Omental fat pad (tissue), 4 donors: ENCODE measurements around the gene IL13. TPM values are rescaled to one million over a fixed set of nuclear protein-coding genes. Genes with fewer than 3 reads are reported as not detected.

Source experiments
- ATAC-seq: fragments of 150-250 bp; one replicate; pipeline ENCODE4 v1.9.1; 2016; ENCODE audit warnings: mild to moderate bottlenecking, moderate library complexity; ENCODE audit not compliant: low FRiP score
- DNase-seq: peaks from one replicate; pipeline ENCODE4 v3.0.0-alpha.2; 2019; ENCODE audit warnings: low spot score
- CTCF ChIP-seq, 3 donors: fragments of 450-650 bp; IDR thresholded peaks; one replicate each; pipeline ENCODE4 v1.5.1; 2016 to 2017; ENCODE audit warnings: antibody characterized with exemption in 3 of 3, mild to moderate bottlenecking in 3 of 3, moderate library complexity in 2 of 3
- total RNA-seq, 4 donors: library from RNA; depleted of rRNA; stranded (reverse); fragments of >200 nt; gene quantifications; one replicate each; pipeline ENCODE4 v1.1.0, GENCODE V29; 2016

Gene IL13
- total RNA-seq, 4 donors from 2014 or later: 0.24 to 1.1 TPM; not detected in 2

- no peak for TF ChIP-seq CTCF (IDR thresholded peaks at IDR 0.05)
- ATAC-seq (no peak), DNase-seq (no peak)
Observed at GRCh38 chr5:132662004-132662401, 4.0 kb downstream of the IL13 start.

GRCh38 chr5:132662925-132663770, 5.2 kb downstream of the IL13 start:
- TF ChIP-seq CTCF (IDR thresholded peaks at IDR 0.05): no peak
- ATAC-seq (no peak), DNase-seq (no peak)

GRCh38 chr5:132663771-132664695, 6.1 kb downstream of the IL13 start:
- TF ChIP-seq CTCF (IDR thresholded peaks at IDR 0.05): no peak
- DNase-seq (no peak), ATAC-seq (no peak)

GRCh38 chr5:132664696-132665209, 6.8 kb downstream of the IL13 start:
- no peak for ATAC-seq
- DNase-seq: no peak

GRCh38 chr5:132665574-132666080, 7.7 kb downstream of the IL13 start:
- no peak for ATAC-seq
- no peak for DNase-seq
- TF ChIP-seq CTCF (IDR thresholded peaks at IDR 0.05): no peak

More at GRCh38 chr5:132664696-132665209, 6.8 kb downstream of the IL13 start:
- TF ChIP-seq CTCF (IDR thresholded peaks at IDR 0.05): no peak

GRCh38 chr5:132666310-132667123, 8.5 kb downstream of the IL13 start:
- ATAC-seq (no peak), DNase-seq (no peak)
- TF ChIP-seq CTCF (IDR thresholded peaks at IDR 0.05): no peak
